Prostate gland (tissue), 2 donors: ENCODE measurements around the gene SREBF2. TPM values are rescaled to one million over a fixed set of nuclear protein-coding genes. Genes with fewer than 3 reads are reported as not detected.

Source experiments
- DNase-seq: peaks from one replicate; pipeline ENCODE4 v3.0.0-alpha.2; 2019; ENCODE audit warnings: low spot score
- H3K27ac ChIP-seq, 2 donors: fragments of 200-600 bp; sonication (generic); 2 replicates each; pipeline ENCODE4 v1.5.1; 2017 to 2019
- H3K27me3 ChIP-seq: fragments of 200-600 bp; sonication (generic); replicated peaks from 2 replicates; pipeline ENCODE4 v1.5.1; 2019; ENCODE audit not compliant: insufficient read depth
- H3K36me3 ChIP-seq, 2 donors: fragments of 200-600 bp; sonication (generic); 1 replicate in 1 of 2; 2 replicates in 1 of 2; pipeline versions ENCODE4 v1.5.1 to v1.8.1; 2017 to 2019
- H3K4me1 ChIP-seq: fragments of 200-600 bp; sonication (generic); replicated peaks from 2 replicates; pipeline ENCODE4 v1.5.1; 2019
- H3K4me3 ChIP-seq, 2 donors: fragments of 200-600 bp; sonication (generic); 2 replicates each; pipeline ENCODE4 v1.5.1; 2017 to 2019
- H3K9me3 ChIP-seq: fragments of 200-600 bp; sonication (generic); 2 replicates; pipeline ENCODE4 v1.5.1; 2017
- POLR2A ChIP-seq: fragments of 450-650 bp; IDR thresholded peaks from one replicate; pipeline ENCODE4 v1.6.1; 2016; ENCODE audit warnings: antibody characterized with exemption, mild to moderate bottlenecking
- POLR2AphosphoS5 ChIP-seq: sonication (generic); formaldehyde crosslinking; IDR thresholded peaks from one replicate; pipeline ENCODE4 v1.6.1; 2017; ENCODE audit warnings: antibody characterized with exemption
- WGBS: methylation state at CpG from one replicate; pipeline ENCODE4 v1.1.5; 2018; 5-methylcytosine and 5-hydroxymethylcytosine counted together
- intact Hi-C: fragments of 100-400 bp; cut with DNase I; formaldehyde crosslinking; loops from one replicate; pipeline ENCODE4 v1.14.2; 2022
- total RNA-seq, 2 donors: library from RNA; depleted of rRNA; stranded (reverse); fragments of >200 nt; gene quantifications; one replicate each; pipeline ENCODE4 v1.1.0, GENCODE V29; 2016
- TF ChIP-seq, protein P1 (sequence below), 4 experiments: fragments of 200-600 bp in 2 of 4; fragments of 450-650 bp in 2 of 4; sonication (generic) in 2 of 4; IDR thresholded peaks; 1 replicate in 3 of 4; 2 replicates in 1 of 4; pipeline ENCODE4 v1.5.1; 2016 to 2019; ENCODE audit warnings: antibody characterized with exemption in 4 of 4, mild to moderate bottlenecking in 2 of 4, moderate library complexity in 2 of 4

SREBF2 gene
- total RNA-seq, 2 donors from 2014 or later, result 62.7 to 128 TPM

DNA sequence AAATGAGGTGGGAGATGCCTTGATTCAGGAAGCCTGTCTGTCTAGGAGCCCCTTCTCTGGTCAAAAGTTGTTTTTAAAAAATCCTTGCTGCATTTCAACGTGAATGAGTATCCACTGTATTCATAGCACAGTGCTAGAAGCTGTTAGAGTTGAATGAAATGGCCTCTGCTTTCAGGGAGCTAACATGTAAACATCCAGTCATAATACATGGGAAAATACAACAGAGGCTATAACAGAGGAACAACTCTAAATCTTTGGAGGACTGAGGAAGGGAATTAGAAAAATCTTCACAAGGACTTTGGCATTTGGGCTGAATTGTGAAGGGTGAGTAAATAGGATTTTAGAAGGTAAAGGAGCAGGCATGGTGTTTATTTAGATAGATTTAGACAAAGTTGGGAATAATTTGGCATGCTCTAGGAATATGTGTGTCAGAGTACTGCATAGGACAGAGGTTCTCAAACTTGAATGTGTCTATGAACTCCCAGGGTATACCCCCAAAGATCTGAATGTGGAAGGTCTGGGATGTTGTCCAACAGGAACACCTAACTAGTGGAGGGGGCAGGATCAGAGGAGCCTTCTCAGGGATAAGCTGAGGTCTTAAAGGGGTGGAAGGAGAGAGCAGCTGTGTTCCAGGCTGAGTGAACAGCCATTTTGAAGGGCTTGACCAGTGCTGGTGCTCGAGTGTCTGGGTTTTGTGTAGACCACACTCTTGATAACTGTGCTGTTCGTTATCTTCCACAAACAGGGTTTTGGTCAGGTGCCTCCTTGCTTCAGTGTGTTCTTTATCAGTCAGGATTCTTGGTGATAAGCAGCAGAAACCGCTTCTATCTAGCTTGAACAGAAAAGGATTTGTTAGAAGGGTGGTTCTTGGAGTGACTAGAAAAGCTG is 12.7 kb downstream of the SREBF2 start:
- DNase-seq, result no peak
- H3K27ac ChIP-seq, result peak overlapping the region; percentile 67 to 84
- no peaks in the 10 kb centered on the region for H3K9me3 ChIP-seq
- H3K4me1 ChIP-seq, result peaks cover 20% of the 10 kb centered on the region
- H3K27me3 ChIP-seq, result no peaks in the 10 kb centered on the region
- H3K36me3 ChIP-seq, result no peaks in the 10 kb centered on the region
- 63% methylated on average over 4 of the region's 4 CpGs for WGBS
- TF ChIP-seq, protein P1, sequence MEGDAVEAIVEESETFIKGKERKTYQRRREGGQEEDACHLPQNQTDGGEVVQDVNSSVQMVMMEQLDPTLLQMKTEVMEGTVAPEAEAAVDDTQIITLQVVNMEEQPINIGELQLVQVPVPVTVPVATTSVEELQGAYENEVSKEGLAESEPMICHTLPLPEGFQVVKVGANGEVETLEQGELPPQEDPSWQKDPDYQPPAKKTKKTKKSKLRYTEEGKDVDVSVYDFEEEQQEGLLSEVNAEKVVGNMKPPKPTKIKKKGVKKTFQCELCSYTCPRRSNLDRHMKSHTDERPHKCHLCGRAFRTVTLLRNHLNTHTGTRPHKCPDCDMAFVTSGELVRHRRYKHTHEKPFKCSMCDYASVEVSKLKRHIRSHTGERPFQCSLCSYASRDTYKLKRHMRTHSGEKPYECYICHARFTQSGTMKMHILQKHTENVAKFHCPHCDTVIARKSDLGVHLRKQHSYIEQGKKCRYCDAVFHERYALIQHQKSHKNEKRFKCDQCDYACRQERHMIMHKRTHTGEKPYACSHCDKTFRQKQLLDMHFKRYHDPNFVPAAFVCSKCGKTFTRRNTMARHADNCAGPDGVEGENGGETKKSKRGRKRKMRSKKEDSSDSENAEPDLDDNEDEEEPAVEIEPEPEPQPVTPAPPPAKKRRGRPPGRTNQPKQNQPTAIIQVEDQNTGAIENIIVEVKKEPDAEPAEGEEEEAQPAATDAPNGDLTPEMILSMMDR (IDR thresholded peaks at IDR 0.05), result no peak
- no peak for TF ChIP-seq POLR2AphosphoS5
- no peak for TF ChIP-seq POLR2A
- no peak overlapping the region for H3K4me3 ChIP-seq
- intact Hi-C loops, result no loop called here

DNA sequence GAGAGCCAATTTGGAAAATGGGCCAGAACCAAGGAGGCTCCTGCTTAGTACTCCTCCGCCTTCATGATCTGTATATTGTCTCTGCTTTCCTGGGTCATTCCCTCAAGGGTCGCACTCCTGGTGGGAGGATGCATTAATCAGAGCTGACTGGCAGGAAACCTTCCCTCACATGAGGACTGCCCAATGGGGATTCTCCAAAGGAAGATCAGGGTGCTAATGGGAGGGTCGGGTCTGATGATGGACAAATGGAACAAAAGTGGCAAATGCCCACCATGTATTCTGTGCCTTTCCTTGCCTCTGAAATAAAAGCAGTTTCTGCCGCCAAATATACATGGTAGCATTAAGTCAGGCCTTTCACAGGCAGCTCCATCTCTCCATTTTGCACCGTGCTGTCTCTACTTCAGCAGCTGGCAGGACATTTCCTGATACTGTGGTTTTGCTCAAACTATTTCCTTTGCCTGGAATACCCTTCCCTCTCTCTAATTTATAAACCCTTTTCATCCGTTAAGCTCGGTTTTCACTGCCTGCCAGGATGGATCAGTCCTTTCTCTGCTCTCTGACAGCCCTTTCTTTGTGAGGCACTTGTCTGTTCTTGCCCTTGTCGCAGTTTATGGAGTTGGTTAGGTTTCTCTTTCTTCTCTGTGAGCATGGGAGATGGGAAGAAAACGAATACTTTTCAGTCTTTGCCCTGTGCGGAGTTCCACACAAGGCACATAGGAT is 13.5 kb downstream of the SREBF2 start:
- peak; percentile 25 for DNase-seq
- H3K9me3 ChIP-seq, result no peaks in the 10 kb centered on the region
- intact Hi-C loops, result no loop called here
- no peak for TF ChIP-seq POLR2AphosphoS5
- TF ChIP-seq, protein P1 (IDR thresholded peaks at IDR 0.05), result no peak
- no peak for TF ChIP-seq POLR2A
- H3K36me3 ChIP-seq, result no peaks in the 10 kb centered on the region
- no peak overlapping the region for H3K4me3 ChIP-seq
- no peaks in the 10 kb centered on the region for H3K27me3 ChIP-seq
- H3K27ac ChIP-seq, result peak overlapping the region; percentile 67 to 84
- H3K4me1 ChIP-seq, result peaks cover 13% of the 10 kb centered on the region
- 48% methylated on average over 10 of the region's 10 CpGs for WGBS

DNA sequence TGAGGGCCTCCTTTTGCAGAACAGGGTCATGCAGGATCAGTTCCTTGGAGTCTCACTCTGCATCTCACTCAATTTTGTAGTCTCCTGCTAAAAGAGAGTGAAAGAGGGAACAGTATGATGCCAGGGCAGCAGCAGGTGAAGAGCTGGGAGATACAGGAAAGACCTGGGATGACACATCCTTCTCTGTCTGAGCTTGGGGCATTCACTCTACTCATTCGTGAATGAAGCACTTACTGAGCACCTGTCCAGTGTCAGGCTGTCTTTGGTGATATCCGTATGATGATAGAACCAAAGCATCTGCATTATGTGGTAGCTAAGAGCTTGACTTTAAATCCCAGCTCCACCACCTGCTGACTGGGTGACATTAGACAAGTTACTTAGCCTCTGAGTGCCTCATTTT is 14.4 kb downstream of the SREBF2 start:
- Histone ChIP-seq H3K4me3 (no peak overlapping the region), H3K27me3 (no peaks in the 10 kb centered on the region), H3K4me1 (peaks cover 13% of the 10 kb centered on the region), H3K9me3 (no peaks in the 10 kb centered on the region), H3K27ac (peak overlapping the region; percentile 67 to 84), H3K36me3 (no peaks in the 10 kb centered on the region)
- TF ChIP-seq, protein P1 (IDR thresholded peaks at IDR 0.05), result no peak
- no peak for TF ChIP-seq POLR2A
- no peak for TF ChIP-seq POLR2AphosphoS5
- 63% methylated on average over 2 of the region's 2 CpGs for WGBS
- intact Hi-C loops, result no loop called here
- no peak for DNase-seq

DNA sequence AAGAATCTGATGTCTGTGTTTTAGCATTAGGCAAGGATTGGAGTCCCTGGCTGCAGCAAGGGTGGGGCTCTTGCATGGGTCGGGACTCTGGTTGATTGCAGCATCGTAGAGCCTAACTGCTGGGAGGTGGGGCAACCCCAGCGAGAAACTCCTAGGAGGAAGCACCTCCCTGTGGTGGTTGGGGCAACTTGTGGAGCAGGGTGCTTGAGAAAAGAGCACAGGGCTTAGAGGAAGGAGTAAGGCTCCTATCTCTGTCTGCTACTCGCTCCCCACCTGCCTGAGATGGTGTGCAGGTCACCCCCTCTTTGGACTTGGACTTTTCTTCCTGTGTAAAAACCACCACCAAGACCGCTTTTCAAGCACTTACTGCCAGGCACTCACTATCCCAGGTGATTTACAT is 15.6 kb downstream of the SREBF2 start:
- Histone ChIP-seq H3K27me3 (no peaks in the 10 kb centered on the region), H3K9me3 (no peaks in the 10 kb centered on the region), H3K27ac (no peak overlapping the region), H3K4me1 (peaks cover 13% of the 10 kb centered on the region), H3K36me3 (no peaks in the 10 kb centered on the region), H3K4me3 (no peak overlapping the region)
- DNase-seq, result no peak
- 74% methylated on average over 5 of the region's 5 CpGs for WGBS
- TF ChIP-seq POLR2A (no peak), POLR2AphosphoS5 (no peak)
- TF ChIP-seq, protein P1 (IDR thresholded peaks at IDR 0.05), result peak in 1 of 4 experiments; percentile 12
- intact Hi-C loops, result no loop called here
